A549 (cell line): ENCODE data around the gene DUSP1. TPM values are rescaled to one million over a fixed set of nuclear protein-coding genes. Genes with fewer than 3 reads are reported as not detected.

Experiments
- ATAC-seq, 2 experiments: fragments of 200-7000 bp in 1 of 2; fragments of >200 bp in 1 of 2; cut with Nextera tagmentation in 1 of 2; cut with Tn5 transposase in 1 of 2; 3 replicates each; pipeline versions ENCODE4 v1.8.0 to v1.9.1; 2018 to 2020; ENCODE audit warnings: mild to moderate bottlenecking in 1 of 2, moderate library complexity in 1 of 2
- CTCF ChIA-PET: fragments of 300-600 bp; sonication (Branson Sonifier 250); formaldehyde crosslinking; extraction: SDS; loops from one replicate; lab custom pipeline; 2021; ENCODE audit warnings: antibody characterized with exemption, inconsistent platforms; lab: Yijun Ruan, JAX
- POLR2A ChIA-PET: fragments of 350-600 bp; formaldehyde crosslinking; extraction: SDS; loops from one replicate; lab custom pipeline; 2021; ENCODE audit warnings: antibody characterized with exemption, inconsistent platforms; lab: Yijun Ruan, JAX
- DNase-seq, 2 experiments: peaks; one replicate each; pipeline versions ENCODE4 v3.0.0 to v3.0.0-alpha.2; 2011 to 2016; ENCODE audit warnings: low read depth in 1 of 2, low spot score in 1 of 2
- FAIRE-seq: peaks from 2 replicates; lab custom pipeline; 2011; peaks lifted over from hg19 to GRCh38; lab: Jason Lieb, UNC
- H3K27ac ChIP-seq, 2 experiments: fragments of >200 bp; sonication (Bioruptor Twin); formaldehyde crosslinking; 3 replicates each; pipeline ENCODE4 v1.5.1; 2016 to 2017
- H3K4me1 ChIP-seq: fragments of >200 bp; sonication (Bioruptor Twin); formaldehyde crosslinking; 3 replicates; pipeline ENCODE4 v1.6.1; 2016
- H3K4me2 ChIP-seq: fragments of >200 bp; sonication (Bioruptor Twin); formaldehyde crosslinking; 3 replicates; pipeline ENCODE4 v1.6.1; 2016
- H3K4me3 ChIP-seq: fragments of >200 bp; sonication (Bioruptor Twin); formaldehyde crosslinking; 3 replicates; pipeline ENCODE4 v1.5.1; 2016
- H3K9me3 ChIP-seq: fragments of >200 bp; sonication (Bioruptor Twin); formaldehyde crosslinking; 3 replicates; pipeline ENCODE4 v1.6.1; 2016
- EP300 ChIP-seq, 2 experiments: fragments of >200 bp; sonication (Bioruptor Twin); formaldehyde crosslinking; IDR thresholded peaks; 2 replicates in 1 of 2; 3 replicates in 1 of 2; pipeline ENCODE4 v1.6.1; 2016 to 2017
- FOSB ChIP-seq: fragments of 250-450 bp; sonication (Bioruptor Pico); IDR thresholded peaks from 2 replicates; pipeline ENCODE4 v1.5.0; 2020; ENCODE audit warnings: mild to moderate bottlenecking, moderate library complexity
- FOSL2 ChIP-seq, 2 experiments: fragments of 450-650 bp in 1 of 2; fragments of >200 bp in 1 of 2; sonication (Bioruptor Twin) in 1 of 2; formaldehyde crosslinking; IDR thresholded peaks; 2 replicates each; pipeline versions ENCODE4 v1.5.0 to v1.6.1; 2016 to 2020; ENCODE audit warnings: mild to moderate bottlenecking in 1 of 2, moderate library complexity in 1 of 2
- GATA3 ChIP-seq: IDR thresholded peaks from 2 replicates; pipeline ENCODE4 v1.6.1; 2012; ENCODE audit warnings: borderline replicate concordance
- HDAC2 ChIP-seq: fragments of 200-600 bp; sonication (generic); IDR thresholded peaks from 2 replicates; pipeline ENCODE4 v1.6.1; 2016
- HEYL ChIP-seq: fragments of 250-450 bp; sonication (Bioruptor Pico); IDR thresholded peaks from 2 replicates; pipeline ENCODE4 v1.8.0; 2021; ENCODE audit warnings: mild to moderate bottlenecking, moderate library complexity
- HOXA7 ChIP-seq: fragments of 250-450 bp; sonication (Bioruptor Pico); IDR thresholded peaks from 2 replicates; pipeline ENCODE4 v1.5.0; 2020; ENCODE audit warnings: mild to moderate bottlenecking, moderate library complexity
- JUN ChIP-seq, 2 experiments: fragments of >200 bp; sonication (Bioruptor Twin); formaldehyde crosslinking; IDR thresholded peaks; 2 replicates in 1 of 2; 3 replicates in 1 of 2; pipeline ENCODE4 v1.6.1; 2016 to 2017
- NFE2L2 ChIP-seq: fragments of 150-350 bp; conservative IDR thresholded peaks from 2 replicates; pipeline ENCODE4 v1.6.1; 2014; ENCODE audit warnings: low read length
- PHF8 ChIP-seq: fragments of 200-600 bp; sonication (generic); IDR thresholded peaks from 2 replicates; pipeline ENCODE4 v1.6.1; 2016; ENCODE audit warnings: low read depth, mild to moderate bottlenecking, antibody characterized with exemption, moderate library complexity, borderline replicate concordance
- POLR2AphosphoS2 ChIP-seq: conservative IDR thresholded peaks from 2 replicates; pipeline ENCODE4 v1.6.1; 2012; ENCODE audit warnings: low read length, improper control_type of control experiment, inconsistent platforms
- RARB ChIP-seq: fragments of 250-450 bp; sonication (Bioruptor Pico); IDR thresholded peaks from 2 replicates; pipeline ENCODE4 v1.8.0; 2021; ENCODE audit warnings: mild to moderate bottlenecking, moderate library complexity
- RCOR1 ChIP-seq: fragments of 150-350 bp; IDR thresholded peaks from 2 replicates; pipeline ENCODE4 v1.6.1; 2014; ENCODE audit warnings: antibody characterized with exemption, low read length, low read depth
- TP53 ChIP-seq: fragments of 250-450 bp; sonication (Bioruptor Pico); IDR thresholded peaks from 2 replicates; pipeline ENCODE4 v1.5.0; 2021; ENCODE audit warnings: mild to moderate bottlenecking, moderate library complexity
- ZC3H11A ChIP-seq: fragments of 450-650 bp; IDR thresholded peaks from 2 replicates; pipeline ENCODE4 v1.6.1; 2014; ENCODE audit warnings: antibody characterized with exemption, mild to moderate bottlenecking
- ZFP36 ChIP-seq: fragments of 450-650 bp; IDR thresholded peaks from 2 replicates; pipeline ENCODE4 v1.6.1; 2014; ENCODE audit warnings: borderline replicate concordance; ENCODE audit not compliant: partially characterized antibody
- WGBS: methylation state at CpG from one replicate; pipeline ENCODE4 v1.1.6; 2017; ENCODE audit errors: missing lambda C conversion rate; 5-methylcytosine and 5-hydroxymethylcytosine counted together
- polyA plus RNA-seq, 4 experiments: library from polyadenylated mRNA; depleted of rRNA in 3 of 4; stranded (reverse); fragments of >200 nt; fragmentation: RNase III in 1 of 4; extraction: RNeasy Plus Mini Kit Qiagen cat#74134 plus additional on column Dnase treatment in 1 of 4; gene quantifications; 2 replicates in 3 of 4; 3 replicates in 1 of 4; pipeline ENCODE4 v1.2.3, GENCODE V29; 2011 to 2017
- TF ChIP-seq, protein P1 (sequence below): fragments of 200-600 bp; sonication (generic); IDR thresholded peaks from 2 replicates; pipeline ENCODE4 v1.6.1; 2016; ENCODE audit warnings: antibody characterized with exemption, mild to moderate bottlenecking, moderate library complexity
- TF ChIP-seq, protein P2 (sequence below): fragments of 250-450 bp; sonication (Bioruptor Pico); IDR thresholded peaks from 2 replicates; pipeline ENCODE4 v1.5.0; 2020; ENCODE audit warnings: low read depth, mild to moderate bottlenecking, moderate library complexity
- TF ChIP-seq, protein P3 (sequence below): fragments of >200 bp; sonication (Bioruptor Twin); formaldehyde crosslinking; IDR thresholded peaks from 3 replicates; pipeline ENCODE4 v1.6.1; 2016

DUSP1 gene
- polyA plus RNA-seq, 2 of the 4 experiments (the other 2 are of a cell fraction): 207 to 594 TPM

DNA sequence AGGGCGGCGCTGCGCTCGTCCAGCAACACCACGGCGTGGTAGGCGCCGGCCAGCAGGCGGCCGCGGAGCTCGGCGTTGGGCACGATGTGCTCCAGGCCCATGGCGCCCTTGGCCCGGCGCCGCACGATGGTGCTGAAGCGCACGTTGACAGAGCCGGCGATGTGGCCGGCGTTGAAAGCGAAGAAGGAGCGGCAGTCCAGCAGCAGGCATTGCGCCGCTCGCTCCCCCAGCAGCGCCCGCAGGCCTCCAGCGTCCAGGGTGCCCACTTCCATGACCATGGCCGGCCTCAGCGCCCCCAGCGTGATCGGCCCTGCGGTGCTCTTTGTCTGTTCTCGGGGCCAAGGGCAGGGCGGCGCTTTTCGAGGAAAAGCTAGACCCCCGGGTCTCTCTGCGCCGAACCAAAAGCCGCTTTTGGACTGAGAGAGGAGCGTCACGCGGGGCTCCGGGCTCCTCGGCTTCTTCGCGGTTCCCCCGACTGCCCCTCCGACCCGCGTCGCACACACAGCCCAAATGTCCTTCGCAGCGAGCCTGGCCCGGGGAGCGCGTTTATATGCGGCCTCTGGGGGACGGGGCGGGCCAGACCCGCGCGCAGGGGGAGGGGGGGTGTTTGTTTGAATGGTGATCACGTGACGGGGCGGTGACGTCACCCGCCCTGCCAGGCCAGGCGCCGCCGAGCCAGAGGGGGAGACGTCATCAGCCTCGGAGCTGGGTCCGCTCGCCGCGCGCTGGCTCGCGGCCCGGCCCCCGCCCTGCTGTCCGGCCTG is at the start of gene DUSP1 (continued):
- TF ChIP-seq, protein P1, sequence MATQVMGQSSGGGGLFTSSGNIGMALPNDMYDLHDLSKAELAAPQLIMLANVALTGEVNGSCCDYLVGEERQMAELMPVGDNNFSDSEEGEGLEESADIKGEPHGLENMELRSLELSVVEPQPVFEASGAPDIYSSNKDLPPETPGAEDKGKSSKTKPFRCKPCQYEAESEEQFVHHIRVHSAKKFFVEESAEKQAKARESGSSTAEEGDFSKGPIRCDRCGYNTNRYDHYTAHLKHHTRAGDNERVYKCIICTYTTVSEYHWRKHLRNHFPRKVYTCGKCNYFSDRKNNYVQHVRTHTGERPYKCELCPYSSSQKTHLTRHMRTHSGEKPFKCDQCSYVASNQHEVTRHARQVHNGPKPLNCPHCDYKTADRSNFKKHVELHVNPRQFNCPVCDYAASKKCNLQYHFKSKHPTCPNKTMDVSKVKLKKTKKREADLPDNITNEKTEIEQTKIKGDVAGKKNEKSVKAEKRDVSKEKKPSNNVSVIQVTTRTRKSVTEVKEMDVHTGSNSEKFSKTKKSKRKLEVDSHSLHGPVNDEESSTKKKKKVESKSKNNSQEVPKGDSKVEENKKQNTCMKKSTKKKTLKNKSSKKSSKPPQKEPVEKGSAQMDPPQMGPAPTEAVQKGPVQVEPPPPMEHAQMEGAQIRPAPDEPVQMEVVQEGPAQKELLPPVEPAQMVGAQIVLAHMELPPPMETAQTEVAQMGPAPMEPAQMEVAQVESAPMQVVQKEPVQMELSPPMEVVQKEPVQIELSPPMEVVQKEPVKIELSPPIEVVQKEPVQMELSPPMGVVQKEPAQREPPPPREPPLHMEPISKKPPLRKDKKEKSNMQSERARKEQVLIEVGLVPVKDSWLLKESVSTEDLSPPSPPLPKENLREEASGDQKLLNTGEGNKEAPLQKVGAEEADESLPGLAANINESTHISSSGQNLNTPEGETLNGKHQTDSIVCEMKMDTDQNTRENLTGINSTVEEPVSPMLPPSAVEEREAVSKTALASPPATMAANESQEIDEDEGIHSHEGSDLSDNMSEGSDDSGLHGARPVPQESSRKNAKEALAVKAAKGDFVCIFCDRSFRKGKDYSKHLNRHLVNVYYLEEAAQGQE: peak; percentile 56; the same call in 1 of the 2 replicates
- no peak for TF ChIP-seq HEYL (CRISPR knock-in tag)
- no peak for TF ChIP-seq HDAC2
- peak; percentile 97 for TF ChIP-seq HOXA7 (CRISPR knock-in tag)
- peak; percentile 14; the same call in 1 of the 2 replicates for TF ChIP-seq NFE2L2
- TF ChIP-seq FOSB (CRISPR knock-in tag): peak; percentile 97
- peak; percentile 97 to 100 for TF ChIP-seq JUN (IDR thresholded peaks at IDR 0.05)
- TF ChIP-seq EP300 (IDR thresholded peaks at IDR 0.05): peak; percentile 89 to 96
- peak; percentile 71 for TF ChIP-seq FOSL2 (IDR thresholded peaks at IDR 0.05)
- peak; percentile 92 for TF ChIP-seq FOSL2 (CRISPR knock-in tag; IDR thresholded peaks at IDR 0.05)
- peak; percentile 86 for TF ChIP-seq GATA3
- TF ChIP-seq PHF8: peak; percentile 96
- TF ChIP-seq, protein P2, sequence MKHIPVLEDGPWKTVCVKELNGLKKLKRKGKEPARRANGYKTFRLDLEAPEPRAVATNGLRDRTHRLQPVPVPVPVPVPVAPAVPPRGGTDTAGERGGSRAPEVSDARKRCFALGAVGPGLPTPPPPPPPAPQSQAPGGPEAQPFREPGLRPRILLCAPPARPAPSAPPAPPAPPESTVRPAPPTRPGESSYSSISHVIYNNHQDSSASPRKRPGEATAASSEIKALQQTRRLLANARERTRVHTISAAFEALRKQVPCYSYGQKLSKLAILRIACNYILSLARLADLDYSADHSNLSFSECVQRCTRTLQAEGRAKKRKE: 0 out of 2 replicates have a peak, but pooled peaks have one; percentile 54
- TF ChIP-seq, protein P3, sequence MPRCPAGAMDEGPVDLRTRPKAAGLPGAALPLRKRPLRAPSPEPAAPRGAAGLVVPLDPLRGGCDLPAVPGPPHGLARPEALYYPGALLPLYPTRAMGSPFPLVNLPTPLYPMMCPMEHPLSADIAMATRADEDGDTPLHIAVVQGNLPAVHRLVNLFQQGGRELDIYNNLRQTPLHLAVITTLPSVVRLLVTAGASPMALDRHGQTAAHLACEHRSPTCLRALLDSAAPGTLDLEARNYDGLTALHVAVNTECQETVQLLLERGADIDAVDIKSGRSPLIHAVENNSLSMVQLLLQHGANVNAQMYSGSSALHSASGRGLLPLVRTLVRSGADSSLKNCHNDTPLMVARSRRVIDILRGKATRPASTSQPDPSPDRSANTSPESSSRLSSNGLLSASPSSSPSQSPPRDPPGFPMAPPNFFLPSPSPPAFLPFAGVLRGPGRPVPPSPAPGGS: peak; percentile 99
- peak; percentile 94; the same call in 1 of the 2 replicates for TF ChIP-seq RARB (CRISPR knock-in tag)
- TF ChIP-seq TP53 (CRISPR knock-in tag): peak; percentile 96
- peak; percentile 0 for TF ChIP-seq ZFP36
- TF ChIP-seq RCOR1: no peak
- no peak; the same call in 1 of the 2 replicates for TF ChIP-seq ZC3H11A

DNA sequence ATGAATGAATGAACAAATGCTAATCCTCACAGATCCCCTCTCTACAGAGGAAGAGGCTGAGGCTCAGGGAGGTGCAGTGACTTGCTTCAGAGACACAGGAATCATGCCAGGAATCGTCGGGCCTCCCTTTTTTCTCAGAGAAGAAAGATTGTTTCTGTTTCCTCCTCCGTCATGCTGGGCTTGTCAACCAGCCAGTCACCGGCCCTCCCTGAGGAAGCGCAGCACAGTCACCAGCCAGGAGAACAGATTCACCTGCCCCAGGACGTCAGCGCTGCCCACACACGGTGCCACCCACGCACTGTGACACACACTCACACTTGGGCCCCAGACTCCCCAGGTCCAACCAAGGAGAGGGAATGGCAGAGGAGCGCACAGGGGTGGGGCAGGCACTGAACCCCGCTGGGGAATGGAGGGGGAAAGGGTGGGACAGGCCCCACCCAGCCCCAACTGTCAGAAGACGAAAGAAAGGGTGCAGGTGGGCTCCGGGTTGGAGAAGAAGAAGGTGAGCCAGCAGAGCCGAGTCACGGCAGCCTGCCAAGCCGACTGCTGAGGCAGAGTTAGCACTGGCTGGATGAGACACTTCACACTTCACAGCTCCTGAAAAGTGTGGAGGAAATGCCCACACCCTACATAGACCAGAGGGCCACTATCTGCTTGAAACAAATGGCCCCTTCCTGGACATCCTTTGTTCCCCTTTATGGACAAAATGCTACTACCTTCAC is 49.2 kb upstream of the DUSP1 start:
- H3K4me3 ChIP-seq: no peak overlapping the region
- 76% methylated on average over 16 of the region's 16 CpGs for whole genome bisulfite sequencing
- FAIRE-seq: no peak
- ATAC-seq: no peak
- ChIA-PET CTCF (interaction anchor here (1.5 kb wide), 1 partner anchor 11 kb away, joined by 3 read pairs; no protein-coding TSS in a partner anchor), POLR2A (no interaction called here)
- TF ChIP-seq NFE2L2 (no peak), POLR2AphosphoS2 (no peak)
- H3K4me2 ChIP-seq: no peak overlapping the region
- peaks cover 7% of the 10 kb centered on the region; the same call in 1 of the 3 replicates for H3K9me3 ChIP-seq
- peaks cover 14% of the 10 kb centered on the region for H3K4me1 ChIP-seq
- peak overlapping the region in 1 of 2 experiments; percentile 56; a peak in 3 of 6 replicates for H3K27ac ChIP-seq
- DNase-seq: no peak
